GM13976 (cell line): ENCODE measurements around the gene CAMKK2.

Experiments
- DNase-seq: peaks from one replicate; pipeline ENCODE4 v3.0.0; 2012; ENCODE audit warnings: low spot score
- CTCF ChIP-seq: IDR thresholded peaks from 2 replicates; pipeline ENCODE4 v1.5.1; 2012; ENCODE audit warnings: borderline replicate concordance, mild to moderate bottlenecking; ENCODE audit not compliant: insufficient read depth; ENCODE audit errors: extremely low read depth, missing control alignments, control extremely low read depth
- in situ Hi-C: fragments of 300-500 bp; cut with MboI; formaldehyde crosslinking; loops from one replicate; pipeline ENCODE4 v1.12.0; 2022; ENCODE audit warnings: low sequenced_read_pairs, mixed read lengths, inconsistent platforms; ENCODE audit not compliant: unreplicated experiment

CAMKK2 gene

DNA sequence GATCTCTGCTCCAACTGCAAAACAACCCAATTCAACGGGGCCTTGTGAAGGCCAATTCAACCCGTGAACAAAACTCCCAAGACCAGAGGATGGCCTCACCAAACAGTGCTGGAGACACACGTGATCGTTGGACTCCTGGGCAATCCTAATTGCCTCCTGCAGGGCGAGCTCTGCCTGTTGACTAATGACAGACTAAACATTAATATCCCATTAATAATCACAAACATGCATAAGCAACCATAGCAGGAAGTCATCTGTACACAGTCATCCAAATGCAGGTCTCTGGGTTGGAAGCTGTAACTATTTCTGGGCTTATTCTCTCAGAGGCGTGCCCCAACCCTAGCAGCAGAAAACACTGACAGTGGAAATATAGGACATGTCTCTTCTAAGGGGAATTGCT lies 34.7 kb upstream of the CAMKK2 start:
- DNase-seq: no peak
- in situ Hi-C loops: loop anchor here (25.0 kb wide), 1 partner anchor 106 kb away; no protein-coding TSS in a partner anchor
- no peak for TF ChIP-seq CTCF

- DNase-seq: no peak
- TF ChIP-seq CTCF: no peak
- in situ Hi-C loops: loop anchor here (25.0 kb wide), 1 partner anchor 107 kb away; no protein-coding TSS in a partner anchor
Observed at GRCh38 chr12:121330692-121331091, 34.2 kb upstream of the CAMKK2 start.

- no peak for TF ChIP-seq CTCF
- in situ Hi-C loops: loop anchor here (25.0 kb wide), 1 partner anchor 107 kb away; no protein-coding TSS in a partner anchor
Observed at GRCh38 chr12:121330195-121330594, 33.7 kb upstream of the CAMKK2 start.

DNA sequence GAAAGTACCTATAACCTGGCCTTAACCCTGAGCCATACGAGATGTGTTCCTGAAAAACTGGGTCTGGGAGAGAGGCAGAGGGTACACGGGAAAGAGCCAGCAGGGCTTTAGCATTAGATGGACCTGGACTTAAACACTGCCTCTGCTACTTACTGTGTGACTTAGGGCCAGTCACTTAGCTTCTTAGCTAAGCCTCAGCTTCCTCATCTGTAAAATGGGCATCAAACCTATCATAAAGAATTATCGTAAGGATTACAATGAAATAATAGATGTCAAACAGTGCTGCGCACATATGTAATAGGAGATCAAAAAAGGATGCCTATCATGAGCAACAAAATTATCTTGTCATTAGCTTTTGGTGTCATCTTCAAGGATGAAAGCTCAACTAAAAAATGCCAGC lies 32.1 kb upstream of the CAMKK2 start:
- no peak for TF ChIP-seq CTCF
- DNase-seq: no peak
- in situ Hi-C loops: loop anchor here (25.0 kb wide), 1 partner anchor 109 kb away; no protein-coding TSS in a partner anchor

More at GRCh38 chr12:121330195-121330594, 33.7 kb upstream of the CAMKK2 start:
- no peak for DNase-seq

DNA sequence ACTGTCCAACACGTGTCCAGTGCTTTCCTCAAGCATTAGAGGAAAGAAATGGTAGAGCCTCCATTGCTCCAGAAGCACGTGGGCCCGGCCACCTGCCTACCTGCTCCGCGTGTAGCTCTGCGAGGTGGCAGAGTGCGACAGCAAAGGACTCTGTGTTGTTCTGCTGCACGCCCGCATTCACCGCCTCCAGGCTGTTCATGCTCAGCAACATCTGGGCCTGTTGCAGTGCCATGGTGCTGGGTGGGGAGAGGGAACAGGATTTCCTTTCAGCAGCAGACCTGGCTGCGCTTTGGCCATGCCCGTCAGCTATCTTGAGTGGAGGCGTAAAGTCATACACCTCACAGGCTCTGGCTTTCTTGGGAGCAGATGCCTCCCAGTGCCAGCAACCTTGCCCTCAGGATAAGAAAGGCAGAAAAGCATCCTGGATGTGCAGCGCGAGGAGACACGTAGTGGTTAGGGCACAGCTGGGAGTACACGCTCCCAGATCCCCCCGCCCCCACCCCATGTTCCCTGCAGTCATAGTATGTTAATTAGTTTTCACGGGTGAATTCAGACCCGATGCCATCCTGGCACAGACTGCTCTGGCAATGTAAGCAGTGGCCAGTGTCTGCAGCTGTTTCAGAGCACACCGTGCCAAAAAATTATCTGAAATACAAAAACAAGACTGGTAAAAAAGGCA lies 30.6 kb upstream of the CAMKK2 start:
- DNase-seq: no peak
- no peak for TF ChIP-seq CTCF
- in situ Hi-C loops: loop anchor here (25.0 kb wide), 1 partner anchor 110 kb away; no protein-coding TSS in a partner anchor

DNA sequence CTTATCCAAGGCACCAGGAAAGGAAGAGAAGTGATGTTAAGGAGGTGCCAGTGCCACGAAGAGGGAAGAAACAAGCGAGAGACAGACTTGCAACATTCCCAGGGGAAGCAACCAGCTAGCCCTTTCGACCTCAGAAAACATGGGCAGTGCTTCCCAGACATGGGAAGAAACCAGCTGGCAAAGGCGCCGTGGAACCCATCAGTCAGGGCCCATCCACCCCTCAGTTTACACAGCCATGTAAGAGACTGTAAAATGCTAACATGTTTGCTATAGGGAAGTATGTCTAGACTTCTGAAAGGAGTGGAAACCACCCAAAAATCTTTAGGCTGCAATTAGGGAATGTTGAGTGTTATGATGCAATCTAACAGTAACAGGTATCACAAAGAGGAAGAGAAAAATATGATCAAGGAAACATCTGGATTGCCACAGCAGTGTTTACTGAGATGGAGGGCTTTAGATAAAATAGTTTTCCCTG lies 29.4 kb upstream of the CAMKK2 start:
- in situ Hi-C loops: loop anchor here (25.0 kb wide), 1 partner anchor 111 kb away; no protein-coding TSS in a partner anchor
- TF ChIP-seq CTCF: no peak
- DNase-seq: no peak
